ENCODE data around the gene ATP8B4. TPM values are rescaled to one million over a fixed set of nuclear protein-coding genes. Genes with fewer than 3 reads are reported as not detected.

Gene ATP8B4
- total and polyA plus RNA-seq, 2 donors (not counting 3 experiments of a cell fraction or from before 2014, with no cell fraction given) = not detected

DNA sequence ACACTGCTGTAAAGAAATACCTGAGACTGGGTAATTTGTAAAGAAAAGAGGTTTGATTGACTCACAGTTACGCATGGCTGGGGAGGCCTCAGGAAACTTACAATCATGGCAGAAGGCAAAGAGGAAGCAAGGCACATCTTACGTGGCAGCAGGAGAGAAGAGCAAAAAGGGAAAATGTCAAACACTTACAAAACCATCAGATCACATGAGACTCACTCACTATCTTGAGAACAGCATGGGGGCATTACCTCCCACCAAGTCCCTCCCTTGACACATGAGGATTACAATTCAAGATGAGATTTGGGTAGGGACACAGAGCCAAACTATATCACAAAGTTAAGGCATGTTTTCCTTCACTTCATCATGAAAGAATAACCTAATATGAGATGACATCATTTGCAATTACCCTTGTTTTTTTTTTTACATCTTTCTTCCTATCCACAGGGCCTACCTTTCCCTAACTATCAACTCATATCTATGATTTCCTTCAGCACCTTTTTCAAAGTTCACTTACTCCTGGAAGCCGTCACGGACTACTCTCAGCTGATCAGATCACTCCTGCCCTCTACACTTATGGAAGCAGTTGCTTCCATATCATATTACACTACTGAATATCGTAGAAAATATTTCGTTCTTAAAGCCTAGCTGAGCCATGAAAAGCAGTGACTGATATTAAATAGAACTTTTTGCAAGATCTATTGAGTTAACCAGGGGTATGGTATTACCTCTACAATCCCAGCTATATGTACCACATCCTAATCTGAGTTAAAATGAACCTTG is 25.5 kb upstream of the ATP8B4 start:
- peaks cover 2% of the 10 kb centered on the region for H3K4me1 ChIP-seq (ENCODE audit: control insufficient read depth, extremely low read depth, insufficient read depth, low read length)
- BruUV-seq (replicated peaks) = no TSS peak
- DNase-seq (ENCODE audit: low read depth, low spot score) (no peak), FAIRE-seq (no peak)
- no peak overlapping the region for H3K4me2 ChIP-seq (ENCODE audit: insufficient read depth, low read length)
- intact Hi-C loops (cut with micrococcal nuclease) (loop anchor here (1.0 to 10.0 kb wide), 8 partner anchors 142 to 1282 kb away; partner anchors contain the start of genes AP4E1, COPS2, FAM227B and FGF7), dilution Hi-C loops (cut with MboI; ENCODE audit: extremely low pct_ligation_motif_present, low sequenced_read_pairs) (no loop called here)
- no peaks in the 10 kb centered on the region for H3K79me2 ChIP-seq (ENCODE audit: control insufficient read depth, insufficient read depth, low read length)
- POLR2A ChIA-PET = no interaction called here
- H3K9me3 ChIP-seq (replicated peaks; ENCODE audit: control insufficient read depth, insufficient read depth, low read length) = no peaks in the 10 kb centered on the region
- H3K4me3 ChIP-seq (replicated peaks in 1 of 3; ENCODE audit: insufficient read depth in 1 of 3, low read depth in 1 of 3, low read length in 3 of 3) = no peak overlapping the region
- no peaks in the 10 kb centered on the region for H3K36me3 ChIP-seq (ENCODE audit: control insufficient read depth in 2 of 2, extremely low read depth in 1 of 2, insufficient read depth in 2 of 2, low read length in 2 of 2)
- H3K27ac ChIP-seq (ENCODE audit: insufficient read depth, low read depth, low read length) = no peak overlapping the region
- TF ChIP-seq JUN (IDR thresholded peaks at IDR 0.05; ENCODE audit: borderline replicate concordance, insufficient read depth, insufficient read length, low read depth) = no peak
- no peak for TF ChIP-seq POLR2AphosphoS5 (IDR thresholded peaks at IDR 0.05; ENCODE audit: insufficient read depth, low read depth, low read length)
- no peak for TF ChIP-seq POLR2A (IDR thresholded peaks at IDR 0.05; ENCODE audit: low read depth, low read length)
- no peak overlapping the region for H3K9ac ChIP-seq (replicated peaks; ENCODE audit: extremely low read depth, insufficient read depth, low read length)
- CTCF ChIA-PET = interaction anchor here (0.5 to 2.7 kb wide), 78 partner anchors 9 to 1808 kb away, joined by 3 to 79 read pairs (median 4); partner anchors contain the start of genes AP4E1, EID1, FGF7 and SHC4
- no peaks in the 10 kb centered on the region for H3K27me3 ChIP-seq (ENCODE audit: control insufficient read depth in 2 of 2, insufficient read depth in 2 of 2, low read length in 2 of 2)
- H4K20me1 ChIP-seq (replicated peaks; ENCODE audit: control insufficient read depth, extremely low read depth, insufficient read depth, low read length) = no peaks in the 10 kb centered on the region
- H2AFZ ChIP-seq (ENCODE audit: low read depth, low read length) = no peak overlapping the region
- H3K9me1 ChIP-seq (replicated peaks; ENCODE audit: control insufficient read depth, extremely low read depth, insufficient read depth, low read length) = no peaks in the 10 kb centered on the region

DNA sequence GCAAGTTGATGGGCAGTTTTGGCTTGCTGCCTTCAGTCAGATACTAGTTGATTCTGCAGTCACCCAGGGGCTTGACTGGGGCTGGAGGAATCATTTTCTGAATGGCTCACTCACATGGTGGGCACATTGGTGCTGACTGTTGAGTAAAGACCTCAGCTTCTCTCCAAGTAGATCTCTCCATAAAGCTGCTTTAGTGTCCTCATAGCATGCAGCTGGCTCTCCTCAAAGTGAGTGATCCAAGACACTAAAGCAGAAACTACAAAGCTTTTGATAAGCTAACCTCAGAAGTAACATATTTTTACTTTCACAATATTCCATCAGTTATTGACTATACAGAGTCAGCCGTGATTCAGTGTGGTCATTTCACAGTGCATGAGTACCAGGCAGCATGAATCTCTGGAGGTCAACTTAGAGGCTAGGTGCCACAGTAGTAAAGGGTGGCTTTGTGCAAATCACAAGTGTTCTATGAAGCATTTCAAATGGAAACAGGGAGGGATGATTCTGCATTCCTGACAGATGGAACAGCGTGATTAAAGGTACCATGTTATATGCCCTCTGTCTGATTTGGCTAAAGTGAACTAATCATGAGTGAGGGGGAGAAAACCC is 24.3 kb upstream of the ATP8B4 start:
- no peaks in the 10 kb centered on the region for H4K20me1 ChIP-seq (replicated peaks; ENCODE audit: control insufficient read depth, extremely low read depth, insufficient read depth, low read length)
- H3K4me1 ChIP-seq (ENCODE audit: control insufficient read depth, extremely low read depth, insufficient read depth, low read length) = peaks cover 2% of the 10 kb centered on the region
- FAIRE-seq (no peak), DNase-seq (ENCODE audit: low read depth, low spot score) (no peak)
- H3K36me3 ChIP-seq (ENCODE audit: control insufficient read depth in 2 of 2, extremely low read depth in 1 of 2, insufficient read depth in 2 of 2, low read length in 2 of 2) = no peaks in the 10 kb centered on the region
- no peak overlapping the region for H3K4me3 ChIP-seq (replicated peaks in 1 of 3; ENCODE audit: insufficient read depth in 1 of 3, low read depth in 1 of 3, low read length in 3 of 3)
- TF ChIP-seq POLR2A (IDR thresholded peaks at IDR 0.05; ENCODE audit: low read depth, low read length) (no peak), POLR2AphosphoS5 (IDR thresholded peaks at IDR 0.05; ENCODE audit: insufficient read depth, low read depth, low read length) (no peak)
- TF ChIP-seq, protein P1, sequence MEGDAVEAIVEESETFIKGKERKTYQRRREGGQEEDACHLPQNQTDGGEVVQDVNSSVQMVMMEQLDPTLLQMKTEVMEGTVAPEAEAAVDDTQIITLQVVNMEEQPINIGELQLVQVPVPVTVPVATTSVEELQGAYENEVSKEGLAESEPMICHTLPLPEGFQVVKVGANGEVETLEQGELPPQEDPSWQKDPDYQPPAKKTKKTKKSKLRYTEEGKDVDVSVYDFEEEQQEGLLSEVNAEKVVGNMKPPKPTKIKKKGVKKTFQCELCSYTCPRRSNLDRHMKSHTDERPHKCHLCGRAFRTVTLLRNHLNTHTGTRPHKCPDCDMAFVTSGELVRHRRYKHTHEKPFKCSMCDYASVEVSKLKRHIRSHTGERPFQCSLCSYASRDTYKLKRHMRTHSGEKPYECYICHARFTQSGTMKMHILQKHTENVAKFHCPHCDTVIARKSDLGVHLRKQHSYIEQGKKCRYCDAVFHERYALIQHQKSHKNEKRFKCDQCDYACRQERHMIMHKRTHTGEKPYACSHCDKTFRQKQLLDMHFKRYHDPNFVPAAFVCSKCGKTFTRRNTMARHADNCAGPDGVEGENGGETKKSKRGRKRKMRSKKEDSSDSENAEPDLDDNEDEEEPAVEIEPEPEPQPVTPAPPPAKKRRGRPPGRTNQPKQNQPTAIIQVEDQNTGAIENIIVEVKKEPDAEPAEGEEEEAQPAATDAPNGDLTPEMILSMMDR (IDR thresholded peaks at IDR 0.05; ENCODE audit: extremely low read depth in 1 of 2, insufficient read depth in 1 of 2, low read depth in 1 of 2, low read length in 2 of 2) = no peak
- TF ChIP-seq, protein P2, sequence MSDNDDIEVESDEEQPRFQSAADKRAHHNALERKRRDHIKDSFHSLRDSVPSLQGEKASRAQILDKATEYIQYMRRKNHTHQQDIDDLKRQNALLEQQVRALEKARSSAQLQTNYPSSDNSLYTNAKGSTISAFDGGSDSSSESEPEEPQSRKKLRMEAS (IDR thresholded peaks at IDR 0.05; ENCODE audit: insufficient read depth, insufficient read length) = no peak
- no peaks in the 10 kb centered on the region for H3K9me1 ChIP-seq (replicated peaks; ENCODE audit: control insufficient read depth, extremely low read depth, insufficient read depth, low read length)
- ChIA-PET CTCF (interaction anchor here (0.6 to 1.5 kb wide), 4 partner anchors 9 to 908 kb away, joined by 3 to 5 read pairs (median 3); no protein-coding TSS in a partner anchor), POLR2A (no interaction called here)
- no peak overlapping the region for H3K27ac ChIP-seq (ENCODE audit: insufficient read depth, low read depth, low read length)
- no peaks in the 10 kb centered on the region for H3K9me3 ChIP-seq (replicated peaks; ENCODE audit: control insufficient read depth, insufficient read depth, low read length)
- H3K4me2 ChIP-seq (ENCODE audit: insufficient read depth, low read length) = no peak overlapping the region
- no peaks in the 10 kb centered on the region for H3K79me2 ChIP-seq (ENCODE audit: control insufficient read depth, insufficient read depth, low read length)
- dilution Hi-C loops (cut with MboI; ENCODE audit: extremely low pct_ligation_motif_present, low sequenced_read_pairs) = no loop called here
- H3K27me3 ChIP-seq (ENCODE audit: control insufficient read depth in 2 of 2, insufficient read depth in 2 of 2, low read length in 2 of 2) = no peaks in the 10 kb centered on the region
- H2AFZ ChIP-seq (ENCODE audit: low read depth, low read length) = no peak overlapping the region
- no peak overlapping the region for H3K9ac ChIP-seq (replicated peaks; ENCODE audit: extremely low read depth, insufficient read depth, low read length)
- BruUV-seq (replicated peaks) = no TSS peak
- intact Hi-C loops (cut with micrococcal nuclease) = loop anchor here (10.0 kb wide), 1 partner anchor 989 kb away; the partner anchor contains the start of gene COPS2

Measured in endothelial cell of umbilical vein (primary cell).